Spinal cord (tissue), 10 donors: ENCODE measurements around the gene PDLIM5. TPM values are rescaled to one million over a fixed set of nuclear protein-coding genes. Genes with fewer than 3 reads are reported as not detected.

Experiments
- DNase-seq, 6 donors: peaks; one replicate each; pipeline versions ENCODE4 v3.0.0 to v3.0.0-alpha.2; 2013 to 2015; ENCODE audit warnings: low spot score in 6 of 6, low read depth in 4 of 6
- H3K27ac ChIP-seq: one replicate; pipeline ENCODE4 v1.5.1; 2013; ENCODE audit warnings: low read depth, low read length, control low read depth
- H3K27me3 ChIP-seq: one replicate; pipeline ENCODE4 v1.6.1; 2013; ENCODE audit warnings: low read length; ENCODE audit not compliant: control insufficient read depth, insufficient read depth
- H3K36me3 ChIP-seq: one replicate; pipeline ENCODE4 v1.6.1; 2013; ENCODE audit warnings: low read length; ENCODE audit not compliant: control insufficient read depth, insufficient read depth
- H3K4me1 ChIP-seq: one replicate; pipeline ENCODE4 v1.6.1; 2013; ENCODE audit warnings: low read length; ENCODE audit not compliant: control insufficient read depth, insufficient read depth
- H3K4me3 ChIP-seq: one replicate; pipeline ENCODE4 v1.5.1; 2013; ENCODE audit warnings: low read depth, low read length, control low read depth
- H3K9me3 ChIP-seq: one replicate; pipeline ENCODE4 v1.6.1; 2013; ENCODE audit warnings: low read length; ENCODE audit not compliant: control insufficient read depth, insufficient read depth
- WGBS: methylation state at CpG from one replicate; pipeline ENCODE4 v1.1.5; 2013; ENCODE audit warnings: missing lambda C conversion rate; ENCODE audit not compliant: insufficient coverage; 5-methylcytosine and 5-hydroxymethylcytosine counted together
- polyA plus RNA-seq, 2 donors: library from polyadenylated mRNA; unstranded; fragments of 120-200 nt; gene quantifications; one replicate each; pipeline ENCODE4 v1.2.1, GENCODE V29; 2013; ENCODE audit not compliant: insufficient read length in 2 of 2
- total RNA-seq, 2 donors: library from RNA; depleted of rRNA in 1 of 2; stranded (reverse); fragments of 120-200 nt in 1 of 2; fragments of >200 nt in 1 of 2; gene quantifications; one replicate each; pipeline versions ENCODE4 v1.2.3 to v1.2.4, GENCODE V29; 2013 to 2014
- donor health status: healthy.

PDLIM5 gene
- total and polyA plus RNA-seq, 4 donors: 43.7 to 102 (median 72.0) TPM

GRCh38 chr4:94527556-94528233 is 76.0 kb downstream of the PDLIM5 start:
- no peaks in the 10 kb centered on the region for H3K36me3 ChIP-seq
- H3K4me3 ChIP-seq: no peak overlapping the region
- H3K27me3 ChIP-seq: no peaks in the 10 kb centered on the region
- no peaks in the 10 kb centered on the region for H3K4me1 ChIP-seq
- 93% methylated on average over 2 of the region's 3 CpGs for WGBS
- no peaks in the 10 kb centered on the region for H3K9me3 ChIP-seq
- no peak for DNase-seq
- H3K27ac ChIP-seq: no peak overlapping the region

GRCh38 chr4:94528792-94529451 is 77.2 kb downstream of the PDLIM5 start:
- Histone ChIP-seq H3K4me1 (no peaks in the 10 kb centered on the region), H3K27me3 (no peaks in the 10 kb centered on the region), H3K36me3 (no peaks in the 10 kb centered on the region), H3K9me3 (no peaks in the 10 kb centered on the region), H3K27ac (no peak overlapping the region), H3K4me3 (no peak overlapping the region)
- DNase-seq: no peak
- WGBS: 96% methylated on average over 6 of the region's 8 CpGs

GRCh38 chr4:94530073-94530472 is 78.3 kb downstream of the PDLIM5 start:
- Histone ChIP-seq H3K4me3 (no peak overlapping the region), H3K27ac (no peak overlapping the region), H3K27me3 (no peaks in the 10 kb centered on the region), H3K36me3 (no peaks in the 10 kb centered on the region), H3K9me3 (no peaks in the 10 kb centered on the region), H3K4me1 (no peaks in the 10 kb centered on the region)
- no peak for DNase-seq

- Histone ChIP-seq H3K4me3 (no peak overlapping the region), H3K9me3 (no peaks in the 10 kb centered on the region), H3K27ac (no peak overlapping the region), H3K36me3 (no peaks in the 10 kb centered on the region), H3K27me3 (no peaks in the 10 kb centered on the region), H3K4me1 (no peaks in the 10 kb centered on the region)
- 100% methylated on average over 4 of the region's 9 CpGs for WGBS
- no peak for DNase-seq
Measured at GRCh38 chr4:94531991-94532789, 80.4 kb downstream of the PDLIM5 start.

GRCh38 chr4:94533405-94534223 is 81.9 kb downstream of the PDLIM5 start:
- DNase-seq: no peak
- Histone ChIP-seq H3K36me3 (no peaks in the 10 kb centered on the region), H3K27me3 (no peaks in the 10 kb centered on the region), H3K4me3 (no peak overlapping the region), H3K27ac (no peak overlapping the region), H3K9me3 (no peaks in the 10 kb centered on the region), H3K4me1 (no peaks in the 10 kb centered on the region)
- WGBS: no CpG with 5 or more reads among the region's 4 CpGs

- H3K4me1 ChIP-seq: no peaks in the 10 kb centered on the region
- no peak overlapping the region for H3K4me3 ChIP-seq
- H3K9me3 ChIP-seq: no peaks in the 10 kb centered on the region
- no peak overlapping the region for H3K27ac ChIP-seq
- no peak for DNase-seq
- no peaks in the 10 kb centered on the region for H3K36me3 ChIP-seq
- 59% methylated on average over 3 of the region's 5 CpGs for WGBS
- no peaks in the 10 kb centered on the region for H3K27me3 ChIP-seq
Measured at GRCh38 chr4:94534401-94535312, 82.9 kb downstream of the PDLIM5 start.

GRCh38 chr4:94536049-94536448 is 84.3 kb downstream of the PDLIM5 start:
- H3K27me3 ChIP-seq: no peaks in the 10 kb centered on the region
- no peaks in the 10 kb centered on the region for H3K4me1 ChIP-seq
- H3K9me3 ChIP-seq: no peaks in the 10 kb centered on the region
- H3K4me3 ChIP-seq: no peak overlapping the region
- DNase-seq: no peak
- H3K27ac ChIP-seq: no peak overlapping the region
- WGBS: 81% methylated on average over 2 of the region's 3 CpGs
- no peaks in the 10 kb centered on the region for H3K36me3 ChIP-seq

- Histone ChIP-seq H3K27ac (no peak overlapping the region), H3K4me3 (no peak overlapping the region), H3K9me3 (no peaks in the 10 kb centered on the region), H3K4me1 (no peaks in the 10 kb centered on the region), H3K27me3 (no peaks in the 10 kb centered on the region), H3K36me3 (no peaks in the 10 kb centered on the region)
- WGBS: no CpG with 5 or more reads among the region's 3 CpGs
- DNase-seq: peak in 2 of 6 donors; percentile 20 to 22
Measured at GRCh38 chr4:94536649-94537469, 85.1 kb downstream of the PDLIM5 start.
